BJ (cell line): Measurements from ENCODE around the gene TBXAS1. TPM values are rescaled to one million over a fixed set of nuclear protein-coding genes. Genes with fewer than 3 reads are reported as not detected.

ENCODE experiments used
- CTCF ChIA-PET: fragments of 350-600 bp; formaldehyde crosslinking; extraction: SDS; loops from one replicate; lab custom pipeline; 2021; ENCODE audit warnings: antibody characterized with exemption, inconsistent platforms; lab: Yijun Ruan, JAX
- POLR2A ChIA-PET: fragments of 300-600 bp; sonication (Branson Sonifier 250); formaldehyde crosslinking; extraction: SDS; loops from one replicate; lab custom pipeline; 2021; ENCODE audit warnings: antibody characterized with exemption; lab: Charles Lee
- DNase-seq: peaks from one replicate; pipeline ENCODE4 v3.0.0-alpha.2; 2011; ENCODE audit warnings: low read depth
- H3K27me3 ChIP-seq: 2 replicates; pipeline ENCODE4 v1.6.0; 2011; ENCODE audit warnings: low read length; ENCODE audit not compliant: control insufficient read depth, insufficient read depth
- H3K36me3 ChIP-seq: 2 replicates; pipeline ENCODE4 v1.5.1; 2011; ENCODE audit warnings: low read length; ENCODE audit not compliant: control insufficient read depth, insufficient read depth
- H3K4me3 ChIP-seq: 2 replicates; pipeline ENCODE4 v1.5.1; 2011; ENCODE audit warnings: low read depth, mild to moderate bottlenecking, control low read depth, low read length
- CTCF ChIP-seq: IDR thresholded peaks from 2 replicates; pipeline ENCODE4 v1.5.1; 2011; ENCODE audit warnings: low read depth, mild to moderate bottlenecking, control low read depth, inconsistent platforms, low read length, moderate library complexity; ENCODE audit not compliant: insufficient read depth
- polyA plus RNA-seq: library from polyadenylated mRNA; depleted of rRNA; stranded (reverse); fragments of >200 nt; gene quantifications from 2 replicates; pipeline ENCODE4 v1.2.3, GENCODE V29; 2011

TBXAS1 gene
- polyA plus RNA-seq, 1 experiment: 0.16 TPM

- CTCF ChIA-PET: interaction anchor here (0.6 to 1.4 kb wide), 2 partner anchors 14 to 16 kb away, joined by 4 read pairs; no protein-coding TSS in a partner anchor
- Histone ChIP-seq H3K36me3 (no peaks in the 10 kb centered on the region), H3K27me3 (no peaks in the 10 kb centered on the region; the same call in none of the 2 replicates), H3K4me3 (no peak overlapping the region)
- POLR2A ChIA-PET: no interaction called here
- TF ChIP-seq CTCF: no peak
- DNase-seq: no peak
These were observed 107.8 kb downstream of the TBXAS1 start for GRCh38 chr7:139936760-139937310.

- no peak overlapping the region for H3K4me3 ChIP-seq
- ChIA-PET POLR2A (no interaction called here), CTCF (interaction anchor here (0.6 to 1.4 kb wide), 2 partner anchors 15 to 16 kb away, joined by 4 read pairs; no protein-coding TSS in a partner anchor)
- no peak for TF ChIP-seq CTCF
- H3K36me3 ChIP-seq: no peaks in the 10 kb centered on the region
- no peaks in the 10 kb centered on the region; the same call in none of the 2 replicates for H3K27me3 ChIP-seq
- no peak for DNase-seq
These were observed 108.7 kb downstream of the TBXAS1 start for GRCh38 chr7:139937715-139938114.

- Histone ChIP-seq H3K36me3 (no peaks in the 10 kb centered on the region), H3K4me3 (no peak overlapping the region), H3K27me3 (peaks cover 3% of the 10 kb centered on the region)
- ChIA-PET POLR2A (no interaction called here), CTCF (no interaction called here)
- TF ChIP-seq CTCF: no peak
- no peak for DNase-seq
These were observed 111.8 kb downstream of the TBXAS1 start for GRCh38 chr7:139940866-139941265.

DNA sequence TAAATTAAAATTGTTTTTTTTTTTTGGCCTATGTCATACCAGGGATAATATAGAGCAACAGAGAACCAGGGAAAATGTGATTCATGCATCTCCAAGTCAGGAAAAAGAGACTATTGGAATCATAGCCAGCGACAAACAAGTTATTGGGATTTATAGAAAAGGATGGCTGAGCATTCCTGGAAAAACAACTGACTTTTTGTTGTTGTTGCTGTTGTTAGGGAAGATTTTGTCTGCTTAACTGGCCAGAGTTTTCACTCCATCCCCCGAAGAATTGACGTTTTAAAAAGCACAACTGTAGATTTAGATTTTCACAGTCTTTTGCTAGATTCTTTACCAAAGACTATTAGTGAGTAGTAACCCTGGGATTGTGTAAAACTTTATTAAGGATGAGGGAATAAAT lies 112.4 kb downstream of the TBXAS1 start:
- TF ChIP-seq CTCF: no peak
- CTCF ChIA-PET: no interaction called here
- H3K36me3 ChIP-seq: no peaks in the 10 kb centered on the region
- peaks cover 3% of the 10 kb centered on the region; the same call in 1 of the 2 replicates for H3K27me3 ChIP-seq
- no peak for DNase-seq
- POLR2A ChIA-PET: no interaction called here
- H3K4me3 ChIP-seq: no peak overlapping the region

DNA sequence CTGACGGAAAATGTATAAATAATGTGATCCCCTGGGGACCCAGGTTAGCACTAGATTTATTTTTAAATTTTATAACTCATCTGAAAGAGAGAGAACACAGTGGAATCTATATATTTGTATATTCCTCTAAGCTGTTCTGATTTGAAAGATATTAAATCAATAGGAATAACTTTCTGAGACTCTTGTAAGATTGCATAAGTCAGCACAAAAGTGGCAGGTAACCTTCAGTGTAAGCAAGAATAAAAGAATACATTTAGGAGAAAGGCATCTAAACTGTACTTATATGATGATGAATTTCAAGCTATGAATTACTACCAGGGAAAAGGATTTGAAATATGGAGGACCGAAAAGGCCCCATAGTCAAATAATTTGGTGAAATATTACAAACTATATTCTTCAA lies 112.8 kb downstream of the TBXAS1 start:
- H3K27me3 ChIP-seq: peaks cover 3% of the 10 kb centered on the region; the same call in 1 of the 2 replicates
- no peak for TF ChIP-seq CTCF
- POLR2A ChIA-PET: no interaction called here
- no peaks in the 10 kb centered on the region for H3K36me3 ChIP-seq
- DNase-seq: no peak
- no peak overlapping the region for H3K4me3 ChIP-seq
- CTCF ChIA-PET: no interaction called here
